ENCODE results near the gene BMP2. TPM values are rescaled to one million over a fixed set of nuclear protein-coding genes. Genes with fewer than 3 reads are reported as not detected.

BMP2 gene
- total RNA-seq, 1 donor from 2014 or later, result 17.6 TPM

GRCh38 chr20:6730672-6731328, 36.7 kb upstream of the BMP2 start:
- Mint-ChIP-seq H3K9me3 (ENCODE audit: low read depth) (peaks cover 4% of the 10 kb centered on the region), H3K4me3 (ENCODE audit: low read depth) (no peak overlapping the region), H3K4me1 (ENCODE audit: low read depth) (peaks cover under 1% of the 10 kb centered on the region), H3K36me3 (ENCODE audit: insufficient read depth) (no peaks in the 10 kb centered on the region), H3K27me3 (no peaks in the 10 kb centered on the region), H3K27ac (no peak overlapping the region)
- DNase-seq (ENCODE audit: low spot score, unreplicated experiment), result no peak
- TF ChIP-seq CTCF (IDR thresholded peaks at IDR 0.05; ENCODE audit: unreplicated experiment), result no peak

- no peak for DNase-seq (ENCODE audit: low spot score, unreplicated experiment)
- H3K9me3 Mint-ChIP-seq (ENCODE audit: low read depth), result peaks cover 4% of the 10 kb centered on the region
- no peak for TF ChIP-seq CTCF (IDR thresholded peaks at IDR 0.05; ENCODE audit: unreplicated experiment)
- no peak overlapping the region for H3K4me3 Mint-ChIP-seq (ENCODE audit: low read depth)
- H3K4me1 Mint-ChIP-seq (ENCODE audit: low read depth), result peaks cover 11% of the 10 kb centered on the region
- H3K27ac Mint-ChIP-seq, result no peak overlapping the region
- H3K27me3 Mint-ChIP-seq, result no peaks in the 10 kb centered on the region
- no peaks in the 10 kb centered on the region for H3K36me3 Mint-ChIP-seq (ENCODE audit: insufficient read depth)
Observed at GRCh38 chr20:6732001-6732447, 35.5 kb upstream of the BMP2 start.

- no peak overlapping the region for H3K27ac Mint-ChIP-seq
- H3K36me3 Mint-ChIP-seq (ENCODE audit: insufficient read depth), result no peaks in the 10 kb centered on the region
- H3K4me1 Mint-ChIP-seq (ENCODE audit: low read depth), result peaks cover 14% of the 10 kb centered on the region
- DNase-seq (ENCODE audit: low spot score, unreplicated experiment), result no peak
- no peak overlapping the region for H3K4me3 Mint-ChIP-seq (ENCODE audit: low read depth)
- H3K27me3 Mint-ChIP-seq, result no peaks in the 10 kb centered on the region
- no peak for TF ChIP-seq CTCF (IDR thresholded peaks at IDR 0.05; ENCODE audit: unreplicated experiment)
- peaks cover 4% of the 10 kb centered on the region for H3K9me3 Mint-ChIP-seq (ENCODE audit: low read depth)
Observed at GRCh38 chr20:6732851-6733250, 34.6 kb upstream of the BMP2 start.

GRCh38 chr20:6733965-6734364, 33.5 kb upstream of the BMP2 start:
- Mint-ChIP-seq H3K36me3 (ENCODE audit: insufficient read depth) (no peaks in the 10 kb centered on the region), H3K4me1 (ENCODE audit: low read depth) (peaks cover 14% of the 10 kb centered on the region), H3K27me3 (no peaks in the 10 kb centered on the region), H3K27ac (no peak overlapping the region), H3K9me3 (ENCODE audit: low read depth) (peaks cover 4% of the 10 kb centered on the region), H3K4me3 (ENCODE audit: low read depth) (no peak overlapping the region)
- DNase-seq (ENCODE audit: low spot score, unreplicated experiment), result no peak
- no peak for TF ChIP-seq CTCF (IDR thresholded peaks at IDR 0.05; ENCODE audit: unreplicated experiment)

GRCh38 chr20:6735942-6736845, 31.3 kb upstream of the BMP2 start:
- Mint-ChIP-seq H3K4me1 (ENCODE audit: low read depth) (peaks cover 30% of the 10 kb centered on the region), H3K27me3 (no peaks in the 10 kb centered on the region), H3K9me3 (ENCODE audit: low read depth) (peaks cover 4% of the 10 kb centered on the region), H3K27ac (peak overlapping the region; percentile 31), H3K36me3 (ENCODE audit: insufficient read depth) (no peaks in the 10 kb centered on the region), H3K4me3 (ENCODE audit: low read depth) (no peak overlapping the region)
- no peak for DNase-seq (ENCODE audit: low spot score, unreplicated experiment)
- no peak for TF ChIP-seq CTCF (IDR thresholded peaks at IDR 0.05; ENCODE audit: unreplicated experiment)

All from progenitor cell of endocrine pancreas (in vitro differentiated cells).